Adrenal gland (tissue), 12 donors: ENCODE data around the gene CHAC1. TPM values are rescaled to one million over a fixed set of nuclear protein-coding genes. Genes with fewer than 3 reads are reported as not detected.

Experiments
- DNase-seq, 7 donors: peaks; one replicate each; pipeline ENCODE4 v3.0.0-alpha.2; 2019 to 2020
- H3K27ac ChIP-seq, 5 donors: fragments of 200-600 bp; sonication (generic) in 4 of 5; 1 replicate in 3 of 5; 2 replicates in 2 of 5; pipeline versions ENCODE4 v1.5.1 to v1.8.0; 2016 to 2020; ENCODE audit warnings: mild to moderate bottlenecking in 1 of 5
- H3K27me3 ChIP-seq: fragments of 200-600 bp; 2 replicates; pipeline ENCODE4 v1.8.0; 2021
- H3K36me3 ChIP-seq, 2 donors: fragments of 200-600 bp; replicated peaks in 1 of 2; 1 replicate in 1 of 2; 2 replicates in 1 of 2; pipeline versions ENCODE4 v1.5.1 to v1.8.0; 2018 to 2022
- H3K4me1 ChIP-seq, 2 donors: fragments of 200-600 bp; replicated peaks in 1 of 2; 1 replicate in 1 of 2; 2 replicates in 1 of 2; pipeline versions ENCODE4 v1.5.1 to v1.8.0; 2018 to 2021
- H3K4me3 ChIP-seq, 4 donors: fragments of 200-600 bp; sonication (generic) in 3 of 4; one replicate each; pipeline ENCODE4 v1.5.1; 2016 to 2018
- H3K9me3 ChIP-seq, 3 donors: fragments of 200-600 bp; sonication (generic) in 1 of 3; replicated peaks in 1 of 3; 1 replicate in 2 of 3; 2 replicates in 1 of 3; pipeline versions ENCODE4 v1.5.1 to v1.8.0; 2016 to 2021
- POLR2A ChIP-seq, 2 donors: fragments of 450-650 bp; IDR thresholded peaks; one replicate each; pipeline ENCODE4 v1.6.1; 2017; ENCODE audit warnings: antibody characterized with exemption in 2 of 2, mild to moderate bottlenecking in 2 of 2, moderate library complexity in 1 of 2
- WGBS, 4 donors: extraction: QIAGEN DNeasy Blood & Tissue Kit in 2 of 4; methylation state at CpG; one replicate each; pipeline versions ENCODE4 v1.1.5 to v1.1.7; 2013 to 2017; 5-methylcytosine and 5-hydroxymethylcytosine counted together
- intact Hi-C, 2 donors: fragments of 100-400 bp; cut with DNase I; formaldehyde crosslinking; loops; one replicate each; pipeline versions ENCODE4 v1.14.1 to v1.15.0; 2022 to 2023
- polyA plus RNA-seq, 3 donors: library from polyadenylated mRNA; stranded (reverse); fragments of 200-250 nt in 2 of 3; fragments of 350-450 nt in 1 of 3; fragmentation: Illumina TruSeq in 1 of 3; extraction: RNeasy Lipid Tissue Mini Kit (QIAGEN cat#74804) in 1 of 3; gene quantifications; one replicate each; pipeline ENCODE4 v1.2.3, GENCODE V29; 2013 to 2014
- total RNA-seq, 9 donors: library from RNA; depleted of rRNA in 4 of 9; stranded (reverse); fragments of >200 nt in 4 of 9; fragments of 120-200 nt in 1 of 9; fragmentation: NEBNext Ultra II Directional in 1 of 9; extraction: Animal tissue kit (Norgen Biotek cat#: 25700) in 1 of 9; gene quantifications; one replicate each; pipeline versions ENCODE4 v1.1.0 to v1.2.4, GENCODE V29; 2013 to 2023
- TF ChIP-seq, protein P1 (sequence below), 6 experiments: fragments of 450-650 bp in 4 of 6; fragments of 200-600 bp in 2 of 6; sonication (generic) in 1 of 6; IDR thresholded peaks; 1 replicate in 5 of 6; 2 replicates in 1 of 6; pipeline versions ENCODE4 v1.5.1 to v1.8.0; 2016 to 2021; ENCODE audit warnings: antibody characterized with exemption in 6 of 6, mild to moderate bottlenecking in 2 of 6, moderate library complexity in 1 of 6
- donor health status: healthy with polysubstance abuse.
- donor health status: Bipolar disorder and iron deficiency.
- donor health status: DM: yes; HTN: yes; CAD: no.
- donor health status: DM: no; HTN: no; CAD: no.
- donor health status: DM: no; HTN: no; CAD: no.
- donor health status: DM: yes; HTN: yes; CAD: no.

Gene CHAC1
- total and polyA plus RNA-seq, 12 donors = 0.24 to 2.4 (median 1.1) TPM; not detected in 1

- intact Hi-C loops = no loop called here
- DNase-seq = no peak
- Histone ChIP-seq H3K36me3 (peaks cover 0 to 97% of the 10 kb centered on the region in 2 donors), H3K27ac (no peak overlapping the region), H3K4me1 (peaks cover 0 to 15% of the 10 kb centered on the region in 2 donors), H3K27me3 (no peaks in the 10 kb centered on the region), H3K4me3 (no peak overlapping the region), H3K9me3 (no peaks in the 10 kb centered on the region)
- no peak for TF ChIP-seq POLR2A (IDR thresholded peaks at IDR 0.05)
- TF ChIP-seq, protein P1, sequence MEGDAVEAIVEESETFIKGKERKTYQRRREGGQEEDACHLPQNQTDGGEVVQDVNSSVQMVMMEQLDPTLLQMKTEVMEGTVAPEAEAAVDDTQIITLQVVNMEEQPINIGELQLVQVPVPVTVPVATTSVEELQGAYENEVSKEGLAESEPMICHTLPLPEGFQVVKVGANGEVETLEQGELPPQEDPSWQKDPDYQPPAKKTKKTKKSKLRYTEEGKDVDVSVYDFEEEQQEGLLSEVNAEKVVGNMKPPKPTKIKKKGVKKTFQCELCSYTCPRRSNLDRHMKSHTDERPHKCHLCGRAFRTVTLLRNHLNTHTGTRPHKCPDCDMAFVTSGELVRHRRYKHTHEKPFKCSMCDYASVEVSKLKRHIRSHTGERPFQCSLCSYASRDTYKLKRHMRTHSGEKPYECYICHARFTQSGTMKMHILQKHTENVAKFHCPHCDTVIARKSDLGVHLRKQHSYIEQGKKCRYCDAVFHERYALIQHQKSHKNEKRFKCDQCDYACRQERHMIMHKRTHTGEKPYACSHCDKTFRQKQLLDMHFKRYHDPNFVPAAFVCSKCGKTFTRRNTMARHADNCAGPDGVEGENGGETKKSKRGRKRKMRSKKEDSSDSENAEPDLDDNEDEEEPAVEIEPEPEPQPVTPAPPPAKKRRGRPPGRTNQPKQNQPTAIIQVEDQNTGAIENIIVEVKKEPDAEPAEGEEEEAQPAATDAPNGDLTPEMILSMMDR (IDR thresholded peaks at IDR 0.05) = no peak
- whole genome bisulfite sequencing, 4 donors = 66 to 81% (median 74%) methylated on average over 3 of the region's 3 CpGs
Measured at GRCh38 chr15:40981186-40981585, 27.9 kb downstream of the CHAC1 start.

DNA sequence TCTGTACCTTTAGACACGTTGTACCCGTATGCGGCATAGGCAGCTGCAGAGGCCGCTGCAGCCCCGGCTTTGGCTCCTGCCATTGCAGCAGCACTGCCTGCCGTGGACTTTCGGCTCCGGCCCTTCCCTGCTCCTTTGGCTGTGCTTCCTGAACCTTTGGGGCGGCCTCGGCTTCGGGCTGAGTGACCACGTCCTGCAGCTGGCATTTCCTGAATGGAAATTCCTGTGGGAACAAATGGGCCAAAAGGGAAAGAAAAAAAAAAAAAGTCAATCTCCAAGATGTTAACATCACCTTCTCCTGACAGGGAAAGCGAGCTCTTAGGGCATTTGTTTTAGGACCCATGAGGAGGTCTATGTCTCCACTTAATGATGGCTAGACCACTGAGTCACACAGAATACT is 29.6 kb downstream of the CHAC1 start:
- H3K27ac ChIP-seq = peak overlapping the region in 1 of 5 donors; percentile 10
- TF ChIP-seq, protein P1 (IDR thresholded peaks at IDR 0.05) = no peak
- TF ChIP-seq POLR2A (IDR thresholded peaks at IDR 0.05) = no peak
- peaks cover 0 to 98% of the 10 kb centered on the region in 2 donors for H3K36me3 ChIP-seq
- peaks cover 0 to 15% of the 10 kb centered on the region in 2 donors for H3K4me1 ChIP-seq
- no peaks in the 10 kb centered on the region for H3K27me3 ChIP-seq
- DNase-seq = peak in 4 of 7 donors; percentile 21 to 64 (median 37)
- no peaks in the 10 kb centered on the region for H3K9me3 ChIP-seq
- no peak overlapping the region for H3K4me3 ChIP-seq
- intact Hi-C loops = no loop called here
- 74 to 83% (median 78%) methylated on average over 12 to 13 of the region's 13 CpGs for WGBS, 4 donors

DNA sequence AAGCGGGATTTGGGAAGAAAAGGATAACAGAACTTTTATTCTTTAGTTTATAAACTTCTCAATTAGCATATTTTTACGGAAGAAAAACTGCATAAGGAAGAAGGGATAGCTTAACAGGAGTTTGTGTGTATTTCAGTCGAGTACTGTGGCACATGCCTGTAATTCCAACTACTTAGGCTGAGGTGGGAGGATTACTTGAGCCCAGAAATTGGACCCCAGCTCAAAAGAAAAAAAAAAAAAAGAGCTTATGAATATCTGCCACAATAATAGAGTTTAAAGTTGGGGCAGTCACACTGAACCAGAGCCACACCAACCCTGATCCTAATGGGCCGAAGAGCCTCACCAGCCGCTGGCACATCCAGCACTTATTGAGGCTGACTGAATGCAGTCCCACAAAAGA is 31.1 kb downstream of the CHAC1 start:
- Histone ChIP-seq H3K4me1 (peaks cover 0 to 15% of the 10 kb centered on the region in 2 donors), H3K9me3 (no peaks in the 10 kb centered on the region), H3K4me3 (no peak overlapping the region), H3K27me3 (no peaks in the 10 kb centered on the region), H3K36me3 (peaks cover 0 to 86% of the 10 kb centered on the region in 2 donors), H3K27ac (peak overlapping the region in 3 of 5 donors; percentile 16 to 80 (median 79))
- DNase-seq = no peak
- TF ChIP-seq, protein P1 (IDR thresholded peaks at IDR 0.05) = no peak
- no peak for TF ChIP-seq POLR2A (IDR thresholded peaks at IDR 0.05)
- intact Hi-C loops = no loop called here
- WGBS, 4 donors = 91 to 97% (median 94%) methylated on average over 5 of the region's 5 CpGs

- no peaks in the 10 kb centered on the region for H3K27me3 ChIP-seq
- H3K36me3 ChIP-seq = peaks cover 0 to 80% of the 10 kb centered on the region in 2 donors
- 45 to 61% (median 53%) methylated on average over 4 of the region's 4 CpGs for WGBS, 4 donors
- TF ChIP-seq POLR2A (IDR thresholded peaks at IDR 0.05) = no peak
- TF ChIP-seq, protein P1 (IDR thresholded peaks at IDR 0.05) = no peak
- peaks cover 0 to 15% of the 10 kb centered on the region in 2 donors for H3K4me1 ChIP-seq
- intact Hi-C loops = no loop called here
- DNase-seq = peak; percentile 46 to 80 (median 74)
- H3K9me3 ChIP-seq = no peaks in the 10 kb centered on the region
- H3K4me3 ChIP-seq = no peak overlapping the region
- H3K27ac ChIP-seq = peak overlapping the region in 4 of 5 donors; percentile 26 to 80 (median 62)
Measured at GRCh38 chr15:40984964-40985363, 31.7 kb downstream of the CHAC1 start.
